ENCODE results near the gene LRRC26. TPM values are rescaled to one million over a fixed set of nuclear protein-coding genes. Genes with fewer than 3 reads are reported as not detected.

LRRC26 gene
- polyA plus RNA-seq, 2 of the 4 experiments (the other 2 are of a cell fraction) = 0.08 to 1.0 TPM

- no peak overlapping the region for H3K27ac ChIP-seq
- POLR2A ChIA-PET = no interaction called here
- H3K9me3 ChIP-seq = no peaks in the 10 kb centered on the region
- H3K4me3 ChIP-seq = no peak overlapping the region
- no peak overlapping the region for H3K4me2 ChIP-seq
- TF ChIP-seq NR3C1 (IDR thresholded peaks at IDR 0.05) (no peak), CEBPB (IDR thresholded peaks at IDR 0.05) (no peak), HOXB13 (CRISPR knock-in tag; IDR thresholded peaks at IDR 0.05; ENCODE audit: low read depth) (no peak), GATA3 (IDR thresholded peaks at IDR 0.05; ENCODE audit: borderline replicate concordance) (no peak), CBX8 (IDR thresholded peaks at IDR 0.05) (no peak), CHD2 (IDR thresholded peaks at IDR 0.05; ENCODE audit: low read length, partially characterized antibody) (no peak), ESRRA (IDR thresholded peaks at IDR 0.05; ENCODE audit: borderline replicate concordance, low read length) (no peak), BCL3 (IDR thresholded peaks at IDR 0.05) (no peak), RFX5 (IDR thresholded peaks at IDR 0.05) (no peak), PBX3 (IDR thresholded peaks at IDR 0.05) (no peak), HOXA7 (CRISPR knock-in tag; IDR thresholded peaks at IDR 0.05) (no peak), KDM5A (IDR thresholded peaks at IDR 0.05) (no peak), RNF2 (IDR thresholded peaks at IDR 0.05; ENCODE audit: borderline replicate concordance, low read depth) (no peak), JUNB (IDR thresholded peaks at IDR 0.05) (no peak)
- TF ChIP-seq, protein P1, sequence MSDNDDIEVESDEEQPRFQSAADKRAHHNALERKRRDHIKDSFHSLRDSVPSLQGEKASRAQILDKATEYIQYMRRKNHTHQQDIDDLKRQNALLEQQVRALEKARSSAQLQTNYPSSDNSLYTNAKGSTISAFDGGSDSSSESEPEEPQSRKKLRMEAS (IDR thresholded peaks at IDR 0.05) = no peak
- TF ChIP-seq, protein P2, sequence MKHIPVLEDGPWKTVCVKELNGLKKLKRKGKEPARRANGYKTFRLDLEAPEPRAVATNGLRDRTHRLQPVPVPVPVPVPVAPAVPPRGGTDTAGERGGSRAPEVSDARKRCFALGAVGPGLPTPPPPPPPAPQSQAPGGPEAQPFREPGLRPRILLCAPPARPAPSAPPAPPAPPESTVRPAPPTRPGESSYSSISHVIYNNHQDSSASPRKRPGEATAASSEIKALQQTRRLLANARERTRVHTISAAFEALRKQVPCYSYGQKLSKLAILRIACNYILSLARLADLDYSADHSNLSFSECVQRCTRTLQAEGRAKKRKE (CRISPR knock-in tag; IDR thresholded peaks at IDR 0.05; ENCODE audit: low read depth) = no peak
- TF ChIP-seq, protein P3, sequence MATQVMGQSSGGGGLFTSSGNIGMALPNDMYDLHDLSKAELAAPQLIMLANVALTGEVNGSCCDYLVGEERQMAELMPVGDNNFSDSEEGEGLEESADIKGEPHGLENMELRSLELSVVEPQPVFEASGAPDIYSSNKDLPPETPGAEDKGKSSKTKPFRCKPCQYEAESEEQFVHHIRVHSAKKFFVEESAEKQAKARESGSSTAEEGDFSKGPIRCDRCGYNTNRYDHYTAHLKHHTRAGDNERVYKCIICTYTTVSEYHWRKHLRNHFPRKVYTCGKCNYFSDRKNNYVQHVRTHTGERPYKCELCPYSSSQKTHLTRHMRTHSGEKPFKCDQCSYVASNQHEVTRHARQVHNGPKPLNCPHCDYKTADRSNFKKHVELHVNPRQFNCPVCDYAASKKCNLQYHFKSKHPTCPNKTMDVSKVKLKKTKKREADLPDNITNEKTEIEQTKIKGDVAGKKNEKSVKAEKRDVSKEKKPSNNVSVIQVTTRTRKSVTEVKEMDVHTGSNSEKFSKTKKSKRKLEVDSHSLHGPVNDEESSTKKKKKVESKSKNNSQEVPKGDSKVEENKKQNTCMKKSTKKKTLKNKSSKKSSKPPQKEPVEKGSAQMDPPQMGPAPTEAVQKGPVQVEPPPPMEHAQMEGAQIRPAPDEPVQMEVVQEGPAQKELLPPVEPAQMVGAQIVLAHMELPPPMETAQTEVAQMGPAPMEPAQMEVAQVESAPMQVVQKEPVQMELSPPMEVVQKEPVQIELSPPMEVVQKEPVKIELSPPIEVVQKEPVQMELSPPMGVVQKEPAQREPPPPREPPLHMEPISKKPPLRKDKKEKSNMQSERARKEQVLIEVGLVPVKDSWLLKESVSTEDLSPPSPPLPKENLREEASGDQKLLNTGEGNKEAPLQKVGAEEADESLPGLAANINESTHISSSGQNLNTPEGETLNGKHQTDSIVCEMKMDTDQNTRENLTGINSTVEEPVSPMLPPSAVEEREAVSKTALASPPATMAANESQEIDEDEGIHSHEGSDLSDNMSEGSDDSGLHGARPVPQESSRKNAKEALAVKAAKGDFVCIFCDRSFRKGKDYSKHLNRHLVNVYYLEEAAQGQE (IDR thresholded peaks at IDR 0.05) = no peak
- no peak for FAIRE-seq
- H3K4me1 ChIP-seq = peaks cover 24% of the 10 kb centered on the region; the same call in 1 of the 3 replicates
- 89% methylated on average over 19 of the region's 19 CpGs for WGBS (ENCODE audit: missing lambda C conversion rate)
- no peak for DNase-seq (ENCODE audit: low read depth in 1 of 2, low spot score in 1 of 2)
- CTCF ChIA-PET = interaction anchor here (0.6 to 1.4 kb wide), 6 partner anchors 8 to 80 kb away, joined by 3 to 6 read pairs (median 4); no protein-coding TSS in a partner anchor
- no peak for ATAC-seq
Measured at GRCh38 chr9:137148661-137149060, 21.2 kb downstream of the LRRC26 start.

DNA sequence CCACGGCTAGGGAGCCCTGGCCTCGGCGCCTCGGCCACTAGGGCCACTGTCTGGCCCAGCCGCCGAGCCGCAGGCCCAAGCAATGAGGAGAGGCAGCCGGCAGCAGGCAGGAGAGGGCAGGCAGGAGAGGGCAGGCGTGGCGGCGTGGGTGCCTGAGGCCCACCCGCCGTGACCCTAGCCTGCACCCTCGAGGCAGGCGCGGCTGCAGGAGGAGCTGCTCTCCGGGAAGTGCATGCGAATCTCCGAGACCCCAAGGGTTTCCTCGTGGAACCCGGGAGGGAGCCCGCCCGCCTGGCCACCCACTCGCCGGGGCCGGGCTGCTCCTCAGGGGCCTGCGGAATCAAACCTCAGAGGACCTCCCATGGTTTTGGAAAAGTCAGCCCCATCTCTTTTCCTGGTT lies 21.6 kb downstream of the LRRC26 start:
- no peak overlapping the region for H3K27ac ChIP-seq
- POLR2A ChIA-PET = no interaction called here
- no peak for TF ChIP-seq FOSB (CRISPR knock-in tag; IDR thresholded peaks at IDR 0.05)
- no peak for TF ChIP-seq SREBF2 (IDR thresholded peaks at IDR 0.05)
- no peak for TF ChIP-seq HOXA7 (CRISPR knock-in tag; IDR thresholded peaks at IDR 0.05)
- no peak for TF ChIP-seq HDAC2 (IDR thresholded peaks at IDR 0.05)
- TF ChIP-seq PHF8 (IDR thresholded peaks at IDR 0.05; ENCODE audit: borderline replicate concordance, low read depth) = no peak
- no peak for TF ChIP-seq NPAS2 (CRISPR knock-in tag; IDR thresholded peaks at IDR 0.05; ENCODE audit: borderline replicate concordance)
- no peak for TF ChIP-seq MAFK (IDR thresholded peaks at IDR 0.05; ENCODE audit: partially characterized antibody)
- no peak for TF ChIP-seq RNF2 (IDR thresholded peaks at IDR 0.05; ENCODE audit: borderline replicate concordance, low read depth)
- TF ChIP-seq ZFP36 (IDR thresholded peaks at IDR 0.05; ENCODE audit: borderline replicate concordance, partially characterized antibody) = no peak
- no peak for TF ChIP-seq JUN (IDR thresholded peaks at IDR 0.05)
- TF ChIP-seq FOSL2 (IDR thresholded peaks at IDR 0.05) = no peak
- TF ChIP-seq FOSL2 (CRISPR knock-in tag; IDR thresholded peaks at IDR 0.05) = no peak
- FAIRE-seq (no peak), ATAC-seq (no peak), DNase-seq (ENCODE audit: low read depth in 1 of 2, low spot score in 1 of 2) (no peak)
- H3K4me2 ChIP-seq = no peak overlapping the region
- H3K4me3 ChIP-seq = no peak overlapping the region
- 85% methylated on average over 24 of the region's 27 CpGs for WGBS (ENCODE audit: missing lambda C conversion rate)
- CTCF ChIA-PET = interaction anchor here (0.9 kb wide), 1 partner anchor 20 kb away, joined by 4 read pairs; no protein-coding TSS in a partner anchor
- H3K4me1 ChIP-seq = peaks cover 24% of the 10 kb centered on the region; the same call in 1 of the 3 replicates
- H3K9me3 ChIP-seq = no peaks in the 10 kb centered on the region

Data from A549 (cell line).